COLO668 (cell line): Measurements from ENCODE around the gene LCA5L.
"Not testable (repeated sequence)": the region's sequence is repeated elsewhere in the genome, so short reads cannot be mapped to it uniquely, and the experiment has no call there.

Experiments used
- DNase-seq: peaks from one replicate; lab custom pipeline; 2025; ENCODE audit not compliant: unreplicated experiment; lab: John Stamatoyannopoulos, UW

The LCA5L gene

DNA sequence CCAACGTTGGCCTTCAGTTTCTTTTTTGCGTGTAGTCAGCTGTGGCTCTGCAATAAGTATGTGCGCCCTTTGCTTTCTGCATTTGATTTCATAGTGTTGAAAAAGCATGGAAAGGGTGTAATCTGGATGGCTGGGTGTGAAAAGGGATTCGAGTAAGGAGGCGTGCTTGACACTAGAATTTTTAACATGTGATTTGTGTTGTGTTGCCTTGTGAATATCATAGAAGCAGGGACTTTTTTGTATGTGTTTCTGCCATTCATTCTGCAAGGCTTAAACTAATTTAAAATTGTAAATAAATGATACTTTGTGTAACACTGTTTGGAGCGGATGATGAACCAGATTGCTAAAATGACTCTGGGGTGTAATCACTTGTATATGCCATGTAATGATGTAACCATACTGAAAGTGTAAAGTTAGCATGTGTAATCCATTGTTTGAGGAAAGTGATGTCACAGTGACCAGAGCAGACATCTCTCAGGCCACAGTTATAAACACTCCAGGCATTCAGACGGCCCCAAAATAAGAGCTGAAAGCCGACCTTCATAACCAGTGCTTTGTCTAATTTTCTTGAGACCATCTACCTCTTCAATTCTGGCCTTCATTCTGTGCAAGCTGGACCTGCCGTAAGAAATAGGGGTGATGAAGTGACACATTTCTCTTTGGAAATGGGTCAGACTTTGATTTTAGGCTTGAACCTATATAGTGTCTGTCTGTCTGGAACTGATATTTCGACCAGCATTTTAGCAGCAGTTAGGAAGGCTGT, 6.8 kb upstream of the LCA5L start:
- no peak for DNase-seq

DNA sequence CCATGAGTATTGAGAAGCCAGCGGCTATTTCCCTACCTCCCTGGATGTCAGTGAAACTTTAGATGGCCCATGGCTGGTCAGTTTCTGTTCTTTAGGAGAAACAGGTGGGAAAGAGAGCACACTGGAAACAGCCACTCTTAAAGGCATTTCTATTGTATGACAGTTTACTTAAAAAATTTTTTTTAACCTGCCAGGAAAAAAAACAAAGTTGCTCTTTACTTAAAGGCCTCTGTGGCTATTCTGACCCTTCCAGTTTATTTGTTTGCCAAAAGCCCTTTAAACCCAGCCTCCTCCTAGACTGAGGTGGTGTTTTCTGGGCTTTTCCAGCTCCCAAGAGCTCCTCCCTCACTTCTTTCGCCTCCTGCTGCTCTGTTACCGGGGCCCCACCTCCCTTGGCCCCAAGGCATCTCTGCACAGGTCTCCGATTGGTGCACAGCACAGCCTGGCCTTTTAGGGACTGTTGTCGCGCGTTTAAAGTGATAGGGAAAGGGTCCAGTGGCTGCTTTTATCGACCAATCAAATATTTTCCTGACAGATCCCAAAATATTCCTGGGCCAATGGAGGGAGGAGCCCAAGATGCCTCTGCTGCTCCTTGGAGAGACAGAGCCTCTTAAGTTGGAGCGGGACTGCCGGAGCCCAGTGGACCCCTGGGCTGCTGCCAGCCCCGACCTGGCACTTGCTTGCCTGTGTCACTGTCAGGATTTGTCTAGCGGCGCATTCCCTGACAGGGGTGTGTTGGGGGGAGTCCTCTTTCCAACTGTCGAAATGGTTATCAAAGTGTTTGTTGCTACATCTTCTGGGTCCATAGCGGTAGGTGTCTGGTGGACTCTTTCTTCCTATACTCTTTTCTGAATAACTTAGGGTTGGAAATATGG, 6.0 kb upstream of the LCA5L start, which contains the start of gene SH3BGR:
Gene SH3BGR, plus strand, starts transcription at position 639 of the 875 bp plus-strand sequence. Its CDS starts 127 bp downstream, at position 766.
- no peak for DNase-seq

DNA sequence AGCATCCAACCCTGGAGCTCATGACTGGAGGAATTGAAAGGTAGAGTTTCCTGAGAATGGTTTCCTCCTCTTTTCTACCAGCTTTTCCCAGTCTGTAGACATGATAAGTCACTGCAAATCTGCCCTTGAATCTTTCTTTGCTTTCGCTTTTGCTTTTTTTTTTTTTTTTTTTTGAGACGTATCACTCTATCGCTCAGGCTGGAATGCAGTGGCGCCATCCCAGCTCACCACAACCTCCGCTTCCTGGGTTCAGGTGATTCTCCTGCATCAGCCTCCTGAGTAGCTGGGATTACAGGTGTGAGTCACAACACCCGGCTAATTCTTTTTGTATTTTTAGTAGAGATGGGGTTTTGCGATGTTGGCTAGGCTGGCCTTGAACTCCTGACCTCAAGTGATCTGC, 1.7 kb upstream of the LCA5L start:
- no peak for DNase-seq

DNA sequence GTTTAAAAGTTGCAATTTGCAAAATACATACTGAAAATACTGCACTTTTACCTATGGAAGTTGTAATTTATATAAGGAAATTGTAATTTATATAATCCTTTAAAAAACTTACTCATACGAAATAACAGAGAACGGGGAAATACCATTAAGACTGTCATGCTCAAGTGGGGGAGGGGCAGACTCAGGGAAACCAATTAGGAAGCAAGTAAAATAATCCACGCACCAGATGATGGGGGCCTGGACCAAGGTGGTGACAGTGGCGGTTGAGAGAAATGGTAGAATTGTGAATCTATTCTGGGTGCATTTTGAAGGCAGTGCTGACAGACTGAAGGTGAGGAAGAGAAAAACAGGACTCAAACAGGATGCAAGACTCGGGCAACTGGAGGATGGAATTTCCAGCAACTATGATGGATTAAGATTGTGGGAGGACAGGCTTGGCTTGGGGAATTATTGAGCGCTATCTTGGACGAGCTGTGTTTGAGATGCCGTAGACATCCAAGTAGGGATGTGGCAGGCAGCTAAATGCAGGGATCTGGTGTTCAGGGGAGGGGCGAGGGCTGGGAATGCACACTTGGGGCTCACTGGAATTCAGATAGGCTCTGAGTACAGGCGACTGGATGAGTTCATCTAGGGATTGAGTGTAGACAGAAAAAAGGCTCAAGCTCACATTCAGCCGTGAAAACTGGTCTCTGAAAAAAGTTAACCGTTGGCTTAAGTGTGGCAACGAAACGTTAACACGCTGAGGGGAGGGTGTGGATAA, 977 bp downstream of the LCA5L start:
- DNase-seq, result no peak

- peak; percentile 21 for DNase-seq
Measured at GRCh38 chr21:39441502-39442475, 3.8 kb downstream of the LCA5L start.

GRCh38 chr21:39439232-39439631, 6.3 kb downstream of the LCA5L start:
- no peak for DNase-seq

- DNase-seq, result no peak
Measured at GRCh38 chr21:39434950-39435349, 10.6 kb downstream of the LCA5L start.

DNA sequence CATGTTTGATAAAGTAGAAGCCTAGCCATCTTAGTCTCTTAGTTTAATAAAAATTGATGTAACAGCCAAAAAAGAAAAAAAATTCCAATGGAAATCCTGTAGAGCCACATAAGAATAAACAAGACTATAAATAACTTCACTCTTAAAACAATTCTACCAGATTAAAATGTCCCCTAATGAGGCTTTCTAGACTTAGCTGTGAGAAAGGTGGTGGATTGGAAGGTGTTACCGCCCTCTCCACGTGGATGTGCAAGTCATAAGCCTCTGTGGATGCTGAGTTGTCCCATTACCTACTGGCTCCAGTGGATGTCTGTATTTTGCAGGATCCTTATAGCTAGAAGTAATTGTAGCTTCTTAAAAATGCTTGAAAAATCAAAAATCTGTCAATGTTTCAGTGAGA, 14.6 kb downstream of the LCA5L start:
- DNase-seq, result no peak

DNA sequence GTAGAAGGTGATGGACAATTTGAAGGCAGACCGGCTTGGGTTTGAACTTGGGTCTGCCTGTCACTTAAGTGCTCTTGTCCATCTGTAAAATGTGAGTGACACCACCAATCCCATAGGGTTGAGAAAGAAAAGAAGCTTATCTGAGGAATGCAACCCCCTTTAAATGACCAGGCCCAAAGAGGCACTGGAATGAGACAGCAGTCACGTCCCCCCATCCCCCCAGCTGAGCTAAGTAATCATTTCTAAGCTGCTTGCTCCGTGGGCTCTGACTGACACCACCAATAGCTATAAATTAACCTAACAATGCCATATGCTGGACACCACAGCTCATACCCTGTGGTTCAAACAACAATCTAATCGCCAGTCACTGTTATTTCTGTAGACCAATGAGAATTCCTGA, 15.1 kb downstream of the LCA5L start:
- DNase-seq, result no peak

DNA sequence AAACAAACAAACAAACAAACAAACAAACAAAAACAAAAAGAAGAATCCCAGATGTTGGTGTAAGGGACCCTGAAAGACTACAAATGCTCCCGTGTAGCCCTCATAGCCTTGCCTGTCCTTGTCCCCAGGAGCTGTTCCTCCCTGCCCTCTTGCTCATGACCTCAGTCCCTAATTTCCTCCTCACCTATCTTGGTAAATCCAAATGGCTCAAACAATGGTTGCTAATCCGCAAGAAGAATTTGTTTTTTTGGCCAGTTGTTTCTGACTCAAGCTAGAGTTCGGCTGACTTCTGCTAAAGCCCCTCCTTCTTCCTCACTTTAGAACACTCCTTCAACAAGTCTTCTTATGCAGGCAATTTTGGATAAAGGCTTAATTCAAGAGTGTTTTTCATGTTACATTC, 15.6 kb downstream of the LCA5L start:
- no peak for DNase-seq

GRCh38 chr21:39429445-39429844, 16.1 kb downstream of the LCA5L start:
- DNase-seq, result no peak

DNA sequence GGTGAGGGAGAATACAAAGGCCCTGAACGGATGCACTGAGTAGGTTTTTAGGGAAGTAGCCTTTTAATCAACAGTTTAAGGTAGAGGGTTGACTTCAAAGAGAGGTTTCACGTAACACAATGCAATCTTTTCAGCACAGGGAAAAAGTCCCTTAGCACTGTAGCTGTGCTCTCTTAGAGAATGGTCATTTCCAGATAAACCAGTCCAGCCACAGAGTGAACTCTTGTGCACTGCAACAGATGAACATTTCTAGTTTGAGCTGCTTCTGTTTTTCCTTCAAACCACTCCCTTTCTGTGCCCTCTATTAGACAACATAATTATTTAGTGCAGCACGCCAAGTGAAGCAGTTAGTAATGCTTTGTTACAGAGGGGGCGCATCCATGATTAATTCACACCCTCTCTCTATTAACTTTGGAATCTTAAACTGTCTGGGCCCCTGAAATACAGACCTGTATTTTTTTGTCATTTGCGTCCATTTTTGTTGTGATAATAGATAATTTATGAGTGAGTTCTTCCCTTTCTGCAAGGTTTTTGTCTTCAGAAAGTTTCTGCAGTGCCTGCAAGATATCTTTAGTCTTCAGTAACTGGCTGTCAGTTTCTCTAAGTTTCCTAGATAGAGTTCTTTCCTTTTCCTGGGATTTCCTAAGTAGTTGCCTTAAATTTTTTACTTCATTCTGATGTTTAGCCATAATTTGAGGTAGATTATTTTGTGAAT, 22.9 kb downstream of the LCA5L start:
- no peak for DNase-seq

DNA sequence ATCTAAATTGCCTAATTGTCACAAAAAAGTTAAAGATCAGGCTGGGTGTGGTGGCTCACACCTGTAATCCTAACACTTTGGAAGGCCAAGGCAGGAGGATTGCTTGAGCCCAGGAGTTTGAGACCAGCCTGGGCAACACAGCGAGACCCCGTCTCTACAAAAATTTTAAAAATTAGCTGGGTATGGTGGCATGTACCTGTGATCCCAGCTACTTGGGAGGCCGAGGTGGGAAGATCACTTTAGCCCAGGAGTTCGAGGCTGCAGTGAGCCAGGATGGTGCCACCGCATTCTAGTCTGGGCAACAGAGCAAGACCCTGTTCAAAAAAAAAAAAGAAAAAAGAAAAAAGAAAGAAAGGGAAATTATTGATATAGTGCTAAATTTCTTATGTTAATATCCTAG, 26.4 kb downstream of the LCA5L start:
- DNase-seq, result not testable (repeated sequence)

GRCh38 chr21:39406065-39406464, 39.5 kb downstream of the LCA5L start:
- no peak for DNase-seq

DNA sequence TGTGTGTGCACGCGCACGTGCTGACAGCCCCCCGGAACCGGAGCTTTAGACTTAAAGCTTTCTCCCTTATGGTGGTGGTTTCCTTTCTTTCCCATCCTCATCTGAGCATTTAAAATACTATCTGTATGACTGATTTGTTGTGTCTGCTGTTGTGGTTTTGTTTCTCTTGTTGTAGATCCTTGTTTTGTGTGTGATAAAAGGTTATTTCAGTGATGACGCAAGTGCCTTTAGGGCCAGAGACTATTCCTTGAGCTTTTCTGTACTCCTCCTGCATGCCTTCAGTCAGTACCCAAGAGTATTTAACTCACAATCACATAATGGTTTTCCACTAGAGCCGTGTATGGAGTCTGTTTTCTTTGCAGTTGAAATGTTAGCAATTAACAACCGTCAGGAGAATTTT, 45.4 kb downstream of the LCA5L start:
- DNase-seq, result no peak

GRCh38 chr21:39397646-39398385, 47.8 kb downstream of the LCA5L start:
- DNase-seq, result no peak

GRCh38 chr21:39392981-39393380, 52.6 kb downstream of the LCA5L start:
- no peak for DNase-seq

- no peak for DNase-seq
Measured at GRCh38 chr21:39390212-39390765, 55.3 kb downstream of the LCA5L start.

DNA sequence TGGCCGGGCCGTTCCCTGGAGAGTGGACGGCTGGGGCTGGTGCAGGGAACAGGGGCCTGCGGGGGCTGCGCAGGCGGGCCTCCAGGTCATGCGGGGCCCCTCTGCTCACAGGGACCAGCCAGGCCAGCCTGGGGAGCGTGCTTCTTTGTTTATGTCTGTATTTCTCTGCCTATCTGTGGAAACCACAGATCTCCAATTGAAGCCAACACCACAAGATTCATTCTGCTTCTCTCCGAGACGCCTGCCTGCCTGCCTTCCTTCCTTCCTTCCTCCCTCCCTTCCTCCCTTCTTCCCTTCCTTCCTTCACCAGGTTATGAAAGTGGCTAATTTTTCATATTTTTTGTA, 56.8 kb downstream of the LCA5L start:
- no peak for DNase-seq
